ENCODE results near the gene FAM111B.
"Not testable (repeated sequence)": the region's sequence is repeated elsewhere in the genome, so short reads cannot be mapped to it uniquely, and the experiment has no call there.

FAM111B gene

GRCh38 chr11:59097113-59097708 is 9.8 kb upstream of the FAM111B start:
- DNase-seq (ENCODE audit: low read depth): no peak
- peak; percentile 82 for TF ChIP-seq CTCF (conservative IDR thresholded peaks at IDR 0.05; ENCODE audit: low read depth, low read length)
- H3K4me3 ChIP-seq (ENCODE audit: low read length): no peak overlapping the region

DNA sequence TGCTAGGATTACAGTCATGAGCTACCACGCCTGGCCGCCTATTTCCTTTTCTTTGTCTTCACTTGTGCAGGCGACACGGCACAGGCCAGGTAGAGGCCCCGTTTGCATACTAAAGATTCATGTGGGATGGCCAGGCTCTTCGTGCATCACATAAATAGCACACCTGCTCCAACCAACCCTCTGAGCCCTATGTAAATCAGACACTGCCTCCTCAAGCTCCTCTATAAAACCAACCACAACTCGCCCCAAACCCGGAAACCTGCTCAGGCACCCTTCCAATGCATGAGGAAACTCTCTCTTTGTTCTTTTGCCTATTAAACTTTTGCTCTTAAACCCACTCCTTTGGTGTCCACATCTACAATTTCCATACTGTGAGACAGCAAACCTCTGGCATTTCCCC is 9.1 kb upstream of the FAM111B start:
- not testable (repeated sequence) for DNase-seq (ENCODE audit: low read depth)

GRCh38 chr11:59102259-59102765 is 4.7 kb upstream of the FAM111B start:
- no peak for DNase-seq (ENCODE audit: low read depth)
- H3K4me3 ChIP-seq (ENCODE audit: low read length): peak overlapping the region; percentile 38

More for the DNA sequence above, 9.1 kb upstream of the FAM111B start:
- not testable (repeated sequence) for H3K4me3 ChIP-seq (ENCODE audit: low read length)

GRCh38 chr11:59107721-59108120 is 684 bp downstream of the FAM111B start:
- peak overlapping the region; percentile 60 for H3K4me3 ChIP-seq (ENCODE audit: low read length)
- DNase-seq (ENCODE audit: low read depth): not testable (repeated sequence)

More at GRCh38 chr11:59102259-59102765, 4.7 kb upstream of the FAM111B start:
- TF ChIP-seq CTCF (conservative IDR thresholded peaks at IDR 0.05; ENCODE audit: low read depth, low read length): peak; percentile 43

- no peak for TF ChIP-seq CTCF (conservative IDR thresholded peaks at IDR 0.05; ENCODE audit: low read depth, low read length)
- DNase-seq (ENCODE audit: low read depth): no peak
- no peak overlapping the region for H3K4me3 ChIP-seq (ENCODE audit: low read length)
Measured at GRCh38 chr11:59112494-59112893, 5.5 kb downstream of the FAM111B start.

DNA sequence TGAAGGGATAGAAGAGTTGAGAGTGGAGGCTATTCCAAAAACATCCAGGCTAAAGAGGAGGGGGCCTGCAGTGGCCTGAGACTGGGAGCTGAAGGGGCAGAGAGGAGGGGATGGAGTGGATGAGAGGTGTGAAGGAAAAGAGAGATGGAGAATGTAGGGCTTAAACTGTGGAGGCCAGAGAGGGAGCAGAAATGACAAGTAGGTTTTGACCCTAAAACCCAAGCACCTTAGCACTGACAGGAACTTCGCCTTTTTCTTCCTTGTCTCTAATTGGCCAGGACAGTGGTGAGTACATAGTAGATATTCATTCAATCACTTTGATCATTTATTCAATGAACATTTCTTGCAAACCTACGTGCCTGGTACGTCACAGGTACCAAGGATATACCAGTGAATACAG is 7.3 kb downstream of the FAM111B start:
- no peak overlapping the region for H3K4me3 ChIP-seq (ENCODE audit: low read length)
- DNase-seq (ENCODE audit: low read depth): no peak
- no peak for TF ChIP-seq CTCF (conservative IDR thresholded peaks at IDR 0.05; ENCODE audit: low read depth, low read length)

- no peak for DNase-seq (ENCODE audit: low read depth)
- TF ChIP-seq CTCF (conservative IDR thresholded peaks at IDR 0.05; ENCODE audit: low read depth, low read length): no peak
- H3K4me3 ChIP-seq (ENCODE audit: low read length): no peak overlapping the region
Measured at GRCh38 chr11:59115553-59115952, 8.5 kb downstream of the FAM111B start.

DNA sequence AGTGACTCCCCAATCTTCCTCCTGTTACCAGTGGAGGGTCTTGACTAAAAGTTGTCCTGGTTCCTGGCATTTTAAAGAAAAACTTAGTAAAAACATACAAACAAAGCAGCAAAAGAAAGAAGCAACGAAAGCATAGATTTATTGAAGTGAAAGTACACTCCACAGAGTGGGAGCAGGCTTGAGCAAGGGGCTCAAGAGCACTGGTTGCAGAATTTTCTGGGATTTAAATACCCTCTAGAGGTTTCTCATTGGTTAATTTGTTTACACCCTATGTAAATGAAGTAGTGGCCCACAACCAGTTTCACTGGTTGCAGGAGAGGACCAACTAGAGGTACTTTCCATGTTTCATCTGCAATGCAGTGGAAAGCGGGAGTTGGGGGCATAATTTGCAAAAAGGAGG is 10.7 kb downstream of the FAM111B start:
- no peak for TF ChIP-seq CTCF (conservative IDR thresholded peaks at IDR 0.05; ENCODE audit: low read depth, low read length)
- H3K4me3 ChIP-seq (ENCODE audit: low read length): no peak overlapping the region
- DNase-seq (ENCODE audit: low read depth): no peak

Measured in retinal pigment epithelial cell (primary cell).